DND-41 (cell line): ENCODE data around the gene SCT.

Source experiments
- ATAC-seq: fragments of 200-7000 bp; cut with Tn5 transposase; 3 replicates; pipeline ENCODE4 v1.9.1; 2021; ENCODE audit warnings: low read depth; ENCODE audit not compliant: insufficient read depth
- DNase-seq: peaks from one replicate; pipeline ENCODE4 v3.0.0-alpha.2; 2020
- H2AFZ ChIP-seq: 2 replicates; pipeline ENCODE4 v1.6.0; 2012; ENCODE audit warnings: low read depth, low read length
- H3K27ac ChIP-seq: 2 replicates; pipeline ENCODE4 v1.5.1; 2012; ENCODE audit warnings: low read length, inconsistent platforms
- H3K27me3 ChIP-seq: fragments of 200-600 bp; sonication (generic); 2 replicates; pipeline ENCODE4 v1.6.0; 2012; ENCODE audit warnings: low read length, mild to moderate bottlenecking, inconsistent platforms; ENCODE audit not compliant: insufficient read depth, poor library complexity
- H3K36me3 ChIP-seq: 2 replicates; pipeline ENCODE4 v1.5.1; 2012; ENCODE audit warnings: low read length, inconsistent platforms; ENCODE audit not compliant: insufficient read depth
- H3K4me1 ChIP-seq: 2 replicates; pipeline ENCODE4 v1.5.1; 2012; ENCODE audit warnings: mild to moderate bottlenecking, low read length; ENCODE audit not compliant: insufficient read depth
- H3K4me2 ChIP-seq: 2 replicates; pipeline ENCODE4 v1.6.0; 2012; ENCODE audit warnings: mild to moderate bottlenecking, moderate library complexity, low read length, inconsistent platforms; ENCODE audit not compliant: insufficient read depth
- H3K4me3 ChIP-seq, 2 experiments: fragments of 200-600 bp in 1 of 2; shearing (Covaris generic) in 1 of 2; 2 replicates each; pipeline ENCODE4 v1.5.1; 2012 to 2016; ENCODE audit warnings: inconsistent platforms in 2 of 2, low read length in 2 of 2, mild to moderate bottlenecking in 2 of 2, low read depth in 1 of 2, moderate library complexity in 1 of 2
- H3K79me2 ChIP-seq: 2 replicates; pipeline ENCODE4 v1.6.0; 2012; ENCODE audit warnings: low read length, inconsistent platforms; ENCODE audit not compliant: insufficient read depth
- H3K9ac ChIP-seq: 2 replicates; pipeline ENCODE4 v1.6.0; 2012; ENCODE audit warnings: low read depth, mild to moderate bottlenecking, inconsistent platforms, low read length, moderate library complexity
- H3K9me3 ChIP-seq: 2 replicates; pipeline ENCODE4 v1.5.1; 2012; ENCODE audit warnings: low read length, moderate library complexity, mild to moderate bottlenecking, inconsistent platforms; ENCODE audit not compliant: insufficient read depth, severe bottlenecking
- H4K20me1 ChIP-seq: 2 replicates; pipeline ENCODE4 v1.6.0; 2012; ENCODE audit warnings: low read length; ENCODE audit not compliant: insufficient read depth
- EZH2 ChIP-seq: IDR thresholded peaks from 3 replicates; pipeline ENCODE4 v1.6.1; 2012; ENCODE audit warnings: borderline replicate concordance, low read depth, mild to moderate bottlenecking, moderate library complexity, low read length, inconsistent platforms; ENCODE audit not compliant: severe bottlenecking
- TF ChIP-seq, protein P1 (sequence below): IDR thresholded peaks from 2 replicates; pipeline ENCODE4 v1.5.1; 2012; ENCODE audit warnings: borderline replicate concordance, low read length, moderate library complexity, mild to moderate bottlenecking; ENCODE audit not compliant: poor library complexity, severe bottlenecking; ENCODE audit errors: extremely low read depth

SCT gene

DNA sequence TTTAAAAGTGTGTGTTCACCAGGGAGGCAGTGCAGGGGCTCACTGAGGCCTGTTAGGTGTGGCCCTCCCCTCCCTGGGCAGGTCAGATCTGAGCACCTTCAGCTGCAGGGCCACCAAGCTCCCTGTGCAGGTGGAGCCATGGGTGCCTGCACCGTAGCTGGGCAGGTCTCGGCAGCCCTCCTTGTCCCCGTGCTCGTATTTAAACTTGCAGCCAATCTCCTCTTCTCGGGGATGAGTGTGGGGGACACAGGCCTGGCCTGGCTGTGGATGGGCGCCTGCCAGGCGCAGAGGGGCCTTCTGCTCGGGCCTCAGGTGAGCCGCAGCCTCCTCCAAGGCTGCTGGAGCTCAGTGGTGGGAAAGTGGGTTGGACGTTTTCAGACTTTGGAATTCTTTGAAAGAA is 31.6 kb downstream of the SCT start:
- peaks cover 43% of the 10 kb centered on the region for H3K79me2 ChIP-seq

DNA sequence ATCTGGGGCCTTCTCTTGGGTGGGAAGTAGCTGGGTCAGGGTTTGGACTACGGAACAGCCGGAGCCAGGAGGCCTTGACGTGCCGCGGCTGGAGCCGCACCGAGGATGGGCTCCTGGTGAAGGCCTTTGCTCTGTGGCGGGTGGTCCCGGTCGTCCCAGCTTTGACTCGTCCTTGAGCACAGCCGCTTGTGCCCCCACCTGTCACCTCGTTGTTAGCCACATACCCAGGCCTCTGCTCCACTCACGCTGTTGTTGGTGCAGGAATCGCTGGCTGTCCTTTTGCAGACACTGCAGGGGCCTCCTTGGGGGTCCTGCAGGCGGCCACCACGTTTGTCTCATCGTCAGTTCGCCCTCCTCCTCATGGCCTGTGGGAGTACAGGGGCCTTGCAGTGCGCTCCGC is 33.6 kb downstream of the SCT start:
- peaks cover 98% of the 10 kb centered on the region for H3K36me3 ChIP-seq
- no peak for TF ChIP-seq EZH2
- TF ChIP-seq, protein P1, sequence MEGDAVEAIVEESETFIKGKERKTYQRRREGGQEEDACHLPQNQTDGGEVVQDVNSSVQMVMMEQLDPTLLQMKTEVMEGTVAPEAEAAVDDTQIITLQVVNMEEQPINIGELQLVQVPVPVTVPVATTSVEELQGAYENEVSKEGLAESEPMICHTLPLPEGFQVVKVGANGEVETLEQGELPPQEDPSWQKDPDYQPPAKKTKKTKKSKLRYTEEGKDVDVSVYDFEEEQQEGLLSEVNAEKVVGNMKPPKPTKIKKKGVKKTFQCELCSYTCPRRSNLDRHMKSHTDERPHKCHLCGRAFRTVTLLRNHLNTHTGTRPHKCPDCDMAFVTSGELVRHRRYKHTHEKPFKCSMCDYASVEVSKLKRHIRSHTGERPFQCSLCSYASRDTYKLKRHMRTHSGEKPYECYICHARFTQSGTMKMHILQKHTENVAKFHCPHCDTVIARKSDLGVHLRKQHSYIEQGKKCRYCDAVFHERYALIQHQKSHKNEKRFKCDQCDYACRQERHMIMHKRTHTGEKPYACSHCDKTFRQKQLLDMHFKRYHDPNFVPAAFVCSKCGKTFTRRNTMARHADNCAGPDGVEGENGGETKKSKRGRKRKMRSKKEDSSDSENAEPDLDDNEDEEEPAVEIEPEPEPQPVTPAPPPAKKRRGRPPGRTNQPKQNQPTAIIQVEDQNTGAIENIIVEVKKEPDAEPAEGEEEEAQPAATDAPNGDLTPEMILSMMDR, result no peak
- H4K20me1 ChIP-seq, result peaks cover 60% of the 10 kb centered on the region
- H3K4me3 ChIP-seq, result no peak overlapping the region
- H3K79me2 ChIP-seq, result peaks cover 59% of the 10 kb centered on the region
- no peaks in the 10 kb centered on the region for H3K9me3 ChIP-seq
- H3K4me1 ChIP-seq, result no peaks in the 10 kb centered on the region
- no peak overlapping the region for H3K27ac ChIP-seq
- H3K27me3 ChIP-seq, result no peaks in the 10 kb centered on the region
- H2AFZ ChIP-seq, result no peak overlapping the region
- DNase-seq (no peak), ATAC-seq (no peak)
- no peak overlapping the region for H3K9ac ChIP-seq
- no peak overlapping the region for H3K4me2 ChIP-seq

More for the DNA sequence above, 31.6 kb downstream of the SCT start:
- H3K9me3 ChIP-seq, result no peaks in the 10 kb centered on the region
- no peak for ATAC-seq
- no peaks in the 10 kb centered on the region for H3K4me1 ChIP-seq
- H4K20me1 ChIP-seq, result peaks cover 51% of the 10 kb centered on the region
- no peak for DNase-seq
- TF ChIP-seq EZH2, result no peak
- TF ChIP-seq, protein P1, result no peak
- no peak overlapping the region for H3K27ac ChIP-seq
- H3K27me3 ChIP-seq, result no peaks in the 10 kb centered on the region
- H2AFZ ChIP-seq, result no peak overlapping the region
- H3K4me3 ChIP-seq, result no peak overlapping the region
- H3K36me3 ChIP-seq, result peaks cover 96% of the 10 kb centered on the region
- H3K4me2 ChIP-seq, result no peak overlapping the region
- no peak overlapping the region for H3K9ac ChIP-seq

DNA sequence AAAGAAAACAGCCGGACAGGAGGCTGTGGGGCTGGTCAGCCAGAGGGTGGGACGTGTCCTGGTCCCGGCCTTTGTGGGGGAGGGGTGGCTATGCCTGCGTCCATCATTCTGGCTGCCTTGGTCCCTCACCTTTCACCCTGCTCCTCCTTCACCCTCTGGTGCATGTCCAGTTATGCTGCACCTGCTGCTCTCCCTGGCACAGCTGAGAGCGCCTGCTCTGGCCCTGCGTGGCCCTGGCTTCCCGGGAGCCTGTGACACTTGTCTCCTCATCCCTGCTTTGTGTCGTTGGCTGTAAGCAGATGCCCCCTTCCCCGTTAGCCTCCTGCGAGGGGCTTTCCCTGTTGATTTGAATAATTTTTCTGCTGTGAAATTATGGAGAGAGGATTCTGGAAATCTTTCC is 34.1 kb downstream of the SCT start:
- no peak overlapping the region for H3K27ac ChIP-seq
- TF ChIP-seq, protein P1, result no peak
- TF ChIP-seq EZH2, result no peak

DNA sequence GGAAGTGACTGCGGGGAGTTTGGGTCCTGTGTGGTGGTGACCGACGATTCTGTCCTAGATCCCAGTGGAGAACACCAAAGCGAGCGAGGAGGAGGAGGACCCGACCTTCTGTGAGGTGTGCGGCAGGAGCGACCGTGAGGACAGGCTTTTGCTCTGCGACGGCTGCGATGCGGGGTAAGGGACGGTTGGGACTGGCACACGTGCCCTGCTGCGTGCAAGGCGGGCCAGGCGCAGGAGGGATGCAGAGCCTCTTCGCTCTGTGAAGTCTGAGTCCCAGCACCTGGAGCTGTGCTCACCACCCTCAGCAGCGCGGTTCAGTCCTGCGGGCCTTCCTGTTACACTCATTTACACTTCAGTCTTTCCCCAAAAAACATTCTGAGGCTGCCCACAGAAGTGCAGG is 34.5 kb downstream of the SCT start:
- Histone ChIP-seq H3K4me2 (no peak overlapping the region), H3K36me3 (peaks cover 98% of the 10 kb centered on the region), H3K27me3 (no peaks in the 10 kb centered on the region), H3K79me2 (peaks cover 59% of the 10 kb centered on the region), H3K9ac (no peak overlapping the region), H3K4me3 (no peak overlapping the region), H3K27ac (no peak overlapping the region), H3K4me1 (no peaks in the 10 kb centered on the region), H2AFZ (no peak overlapping the region), H4K20me1 (peaks cover 58% of the 10 kb centered on the region), H3K9me3 (no peaks in the 10 kb centered on the region)
- no peak for ATAC-seq
- no peak for DNase-seq
- no peak for TF ChIP-seq EZH2
- TF ChIP-seq, protein P1, result no peak

More for the DNA sequence above, 34.1 kb downstream of the SCT start:
- Histone ChIP-seq H3K4me2 (no peak overlapping the region), H3K36me3 (peaks cover 98% of the 10 kb centered on the region), H3K9ac (no peak overlapping the region), H4K20me1 (peaks cover 58% of the 10 kb centered on the region), H3K27me3 (no peaks in the 10 kb centered on the region), H3K4me3 (no peak overlapping the region), H3K9me3 (no peaks in the 10 kb centered on the region), H2AFZ (no peak overlapping the region), H3K4me1 (no peaks in the 10 kb centered on the region), H3K79me2 (peaks cover 59% of the 10 kb centered on the region)
- no peak for DNase-seq
- ATAC-seq, result no peak
